Middle frontal gyrus (tissue), 1 donor: Measurements from ENCODE around the gene IL10RB.
"Not testable (repeated sequence)": the region's sequence is repeated elsewhere in the genome, so short reads cannot be mapped to it uniquely, and the experiment has no call there.

Source experiments
- DNase-seq: peaks from one replicate; pipeline ENCODE4 v3.0.0-alpha.2; 2015; ENCODE audit warnings: low spot score; ENCODE audit errors: extremely low spot score

IL10RB gene

DNA sequence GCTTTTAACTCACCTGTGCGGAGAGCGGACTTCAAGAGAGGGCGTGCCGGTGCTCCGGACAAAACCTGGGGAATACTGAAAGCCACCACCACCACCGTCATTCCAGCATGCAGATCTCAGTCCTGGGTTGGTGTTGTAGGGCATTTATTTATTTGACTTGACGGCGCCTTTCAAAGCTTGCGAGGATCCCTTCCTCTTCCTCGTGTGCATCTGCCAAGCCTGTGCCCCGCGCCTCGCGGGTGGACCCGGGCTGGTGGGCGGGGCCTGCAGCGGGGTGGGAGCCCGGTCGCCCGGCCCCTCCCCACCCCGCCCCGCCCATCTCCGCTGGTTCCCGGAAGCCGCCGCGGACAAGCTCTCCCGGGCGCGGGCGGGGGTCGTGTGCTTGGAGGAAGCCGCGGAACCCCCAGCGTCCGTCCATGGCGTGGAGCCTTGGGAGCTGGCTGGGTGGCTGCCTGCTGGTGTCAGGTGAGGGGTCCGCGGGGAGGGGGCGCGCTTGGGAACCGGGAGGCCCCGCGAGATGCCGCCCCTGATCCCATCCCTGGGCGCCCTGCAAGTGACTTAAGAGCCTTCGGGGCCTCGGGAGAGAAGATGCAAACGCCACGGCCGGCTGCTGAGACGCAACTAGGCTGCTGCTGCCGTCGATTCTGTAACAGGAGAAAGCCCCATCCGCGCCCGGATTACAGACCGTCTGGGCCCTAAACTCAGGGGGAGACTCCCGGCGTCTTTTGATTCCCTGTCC, at the start of gene IL10RB:
TSS of gene IL10RB (plus strand) at position 318 of the 739 bp plus-strand sequence. CDS start at position 417, 99 bp downstream.
- no peak for DNase-seq

- no peak for DNase-seq
These were observed 49.0 kb upstream of the IL10RB start for GRCh38 chr21:33217138-33217520.

- DNase-seq: no peak
These were observed 46.9 kb upstream of the IL10RB start for GRCh38 chr21:33219300-33219699.

GRCh38 chr21:33219954-33220353, 46.2 kb upstream of the IL10RB start:
- DNase-seq: no peak

- not testable (repeated sequence) for DNase-seq
These were observed 40.8 kb upstream of the IL10RB start for GRCh38 chr21:33225376-33225775.

DNA sequence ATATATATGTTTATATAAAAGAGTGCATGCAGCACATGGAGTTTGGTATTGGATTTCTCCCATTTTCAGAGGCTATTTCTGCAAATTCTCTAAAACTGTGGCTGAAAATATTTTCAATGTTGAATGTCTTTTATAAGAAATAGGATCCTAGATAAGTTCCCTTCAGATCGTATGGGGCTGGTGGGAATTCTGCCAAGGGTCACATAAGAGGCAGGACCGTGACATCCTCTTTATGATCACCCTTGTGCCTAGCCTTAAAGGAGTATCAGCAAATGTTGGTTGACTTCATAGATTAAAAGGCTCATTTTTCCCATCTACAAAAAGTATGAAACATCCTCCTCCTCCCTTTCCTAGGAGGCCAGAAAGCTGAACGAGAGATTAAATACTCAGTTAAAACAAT, 37.7 kb upstream of the IL10RB start:
- no peak for DNase-seq

- DNase-seq: no peak
These were observed 36.9 kb upstream of the IL10RB start for GRCh38 chr21:33229099-33229783.

- peak; percentile 51 for DNase-seq
These were observed 36.2 kb upstream of the IL10RB start, which contains the start of gene IFNAR2 for GRCh38 chr21:33229784-33230544. IFNAR2 (plus strand) TSS chr21:33229938; CDS start chr21:33241923, 11,985 bp downstream.

GRCh38 chr21:33230545-33231324, 35.4 kb upstream of the IL10RB start:
- no peak for DNase-seq

DNA sequence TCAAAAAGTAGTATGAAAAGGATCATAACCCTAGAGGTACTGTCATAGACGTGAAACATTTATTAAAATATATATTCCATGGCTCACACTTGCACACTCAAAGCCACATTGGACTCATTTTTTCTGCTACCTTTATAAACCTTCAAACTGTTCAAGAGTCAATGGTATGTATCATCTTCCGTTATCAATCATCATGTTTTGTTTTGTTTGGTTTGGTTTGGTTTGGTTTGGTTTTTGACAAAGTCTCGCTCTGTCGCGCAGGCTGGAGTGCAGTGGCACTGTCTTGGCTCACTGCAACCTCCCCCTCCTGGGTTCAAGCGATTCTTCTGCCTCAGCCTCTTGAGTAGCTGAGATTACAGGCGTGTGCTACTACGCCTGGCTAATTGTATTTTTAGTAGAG, 34.6 kb upstream of the IL10RB start:
- no peak for DNase-seq

GRCh38 chr21:33232291-33233034, 33.7 kb upstream of the IL10RB start:
- DNase-seq: no peak

DNA sequence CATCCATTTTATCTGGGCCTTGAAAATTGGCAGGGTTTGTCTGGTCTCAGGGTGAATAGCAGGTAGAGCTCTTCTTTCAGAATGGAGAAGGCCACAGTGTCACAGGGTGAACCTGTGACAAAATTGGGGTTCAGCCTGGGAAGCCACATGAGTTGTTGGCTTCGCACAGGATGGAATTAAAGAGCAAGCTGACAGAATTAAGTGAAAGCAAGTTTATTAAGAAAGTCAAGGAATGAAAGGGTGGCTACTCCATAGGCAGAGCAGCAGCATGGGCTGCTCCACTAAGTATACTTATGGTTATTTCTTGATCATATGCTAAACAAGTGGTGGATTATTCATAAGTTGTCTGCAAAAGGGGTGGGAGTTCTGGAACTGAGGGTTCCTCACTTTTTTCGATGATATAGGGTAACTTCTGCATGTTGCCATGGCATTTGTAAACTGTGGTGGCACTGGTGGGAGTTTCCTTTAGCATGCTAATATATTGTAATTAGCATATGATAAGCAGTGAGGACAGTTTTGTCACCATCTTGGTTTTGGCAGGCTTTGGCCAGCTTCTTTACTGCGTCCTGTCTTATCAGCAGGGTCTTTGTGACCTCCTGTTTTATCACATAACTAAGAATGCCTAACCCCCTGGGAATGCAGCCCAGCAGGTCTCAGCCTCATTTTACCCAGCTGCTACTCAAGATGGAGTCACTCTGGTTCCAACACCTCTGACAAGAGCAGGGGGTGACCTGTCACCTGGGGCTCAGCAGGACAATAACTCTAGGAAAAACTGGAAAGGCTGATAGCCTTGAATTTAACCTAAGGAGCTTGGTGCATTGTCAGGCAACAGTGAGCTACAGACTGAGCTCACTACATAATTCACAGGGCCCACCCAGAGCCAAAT, 31.3 kb upstream of the IL10RB start:
- no peak for DNase-seq

DNA sequence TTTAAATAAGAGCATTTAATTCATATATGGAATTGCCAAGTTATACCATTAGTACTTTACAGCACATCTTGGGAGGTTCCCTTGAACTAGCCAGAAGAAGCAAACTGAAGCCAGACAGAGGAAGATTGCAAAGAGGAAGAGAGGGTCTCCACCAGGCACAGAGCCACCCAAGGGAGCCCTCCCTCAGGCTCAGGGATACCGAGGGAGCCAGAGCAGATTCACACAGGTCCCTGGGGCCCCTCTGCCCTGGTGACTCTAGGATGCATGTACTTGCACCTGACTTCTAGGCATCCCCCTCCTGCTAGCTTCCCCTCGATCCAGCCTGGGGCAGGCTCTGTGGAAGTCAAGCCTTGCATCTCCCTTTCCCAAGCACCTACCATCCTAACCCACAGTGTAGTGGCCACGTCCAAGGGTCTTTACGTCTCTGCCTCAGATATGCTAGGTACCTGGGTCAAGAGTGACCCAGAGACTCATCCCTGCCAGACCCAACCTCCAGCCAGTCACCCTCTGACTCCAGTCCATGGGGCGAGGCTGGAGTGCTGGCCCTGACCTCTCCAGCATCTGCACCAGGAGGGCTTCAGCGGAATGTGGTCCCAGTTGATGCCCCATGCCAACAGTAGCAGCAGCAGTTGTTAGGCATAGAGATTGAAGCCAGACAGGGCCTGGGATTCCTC, 30.0 kb upstream of the IL10RB start:
- DNase-seq: no peak

DNA sequence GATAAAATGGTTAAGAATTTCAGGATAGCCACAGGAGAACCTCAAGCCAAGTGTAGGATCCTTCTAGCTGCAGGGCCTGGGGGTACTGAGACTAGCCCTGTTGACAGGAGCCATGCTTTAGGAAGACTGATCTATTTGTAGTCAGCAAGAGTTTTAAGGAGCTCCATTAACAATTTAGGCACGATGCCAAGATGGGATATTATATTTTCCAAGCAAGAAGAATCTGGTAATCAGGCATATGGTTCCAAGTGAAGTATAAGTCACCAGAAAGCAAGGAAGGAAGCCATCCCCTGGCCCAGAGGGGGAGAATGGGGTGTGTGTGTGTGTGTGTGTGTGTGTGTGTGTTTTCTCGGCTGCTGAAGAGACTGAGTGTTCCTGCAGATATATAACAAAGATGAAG, 29.4 kb upstream of the IL10RB start:
- no peak for DNase-seq

DNA sequence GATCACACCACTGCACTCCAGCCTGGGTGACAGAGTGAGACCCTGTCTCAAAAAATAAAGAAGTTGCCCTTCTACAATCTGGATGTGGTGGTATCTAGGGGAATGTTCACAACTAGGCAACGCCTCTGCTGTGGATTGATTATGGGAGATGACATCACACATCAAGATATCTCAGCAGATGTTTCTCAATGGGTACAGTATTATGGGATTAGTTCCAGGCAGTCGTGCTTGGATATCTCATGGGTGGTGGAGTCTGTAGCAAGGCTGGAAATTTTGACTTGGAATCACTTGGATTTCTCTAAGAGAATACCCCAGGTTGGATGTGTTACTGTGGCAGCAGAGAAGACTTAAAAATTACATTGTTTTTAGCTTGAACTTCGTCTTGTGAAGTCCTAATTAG, 28.7 kb upstream of the IL10RB start:
- DNase-seq: no peak

DNA sequence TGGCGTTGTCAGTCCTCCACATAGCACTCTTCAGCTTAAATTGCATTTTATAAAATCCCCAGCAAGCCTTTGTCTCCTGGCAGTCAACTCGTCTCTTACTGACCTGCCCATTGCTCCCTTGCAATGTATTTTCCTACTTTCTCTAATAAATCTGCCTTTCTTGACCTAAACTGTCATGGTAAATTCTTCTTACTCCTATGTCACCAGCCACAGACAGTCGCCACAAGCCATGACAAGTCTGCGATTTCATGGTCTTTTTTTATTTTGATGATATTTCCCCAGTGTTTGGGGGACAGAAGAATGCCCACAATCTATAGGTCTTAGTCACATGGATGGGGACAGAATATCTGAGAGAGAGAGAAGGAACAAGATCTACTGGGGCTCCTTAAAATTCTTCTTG, 28.0 kb upstream of the IL10RB start:
- DNase-seq: no peak

- DNase-seq: no peak
These were observed 27.5 kb upstream of the IL10RB start for GRCh38 chr21:33238565-33239255.

GRCh38 chr21:33239559-33240127, 26.5 kb upstream of the IL10RB start:
- DNase-seq: not testable (repeated sequence)
